K562 (cell line): Measurements from ENCODE around the gene ARMH1. TPM values are rescaled to one million over a fixed set of nuclear protein-coding genes. Genes with fewer than 3 reads are reported as not detected.
A peak's percentile ranks its signal among the peaks of the same experiment; 100 is the strongest.

Experiments used
- ATAC-seq: fragments of 200-7000 bp; cut with Tn5 transposase; 3 replicates; pipeline ENCODE4 v1.9.1; 2020; ENCODE audit warnings: moderate library complexity
- BruUV-seq: library from RNA; stranded (reverse); fragments of 400-500 nt; replicated peaks from 2 replicates; lab custom pipeline; 2021; lab: Mats Ljungman, UMichigan
- CTCF ChIA-PET: fragments of 300-600 bp; formaldehyde crosslinking; extraction: SDS; loops from one replicate; lab custom pipeline; 2021; ENCODE audit warnings: low intra/inter-chr PET ratio; lab: Yijun Ruan, JAX
- POLR2A ChIA-PET: fragments of 300-600, 350-650 bp; sonication (Branson Sonifier 250); formaldehyde crosslinking; extraction: SDS; loops from one replicate; lab custom pipeline; 2021; ENCODE audit warnings: antibody characterized with exemption, inconsistent platforms; lab: Yijun Ruan, JAX
- DNase-seq, 4 experiments: peaks; one replicate each; pipeline versions ENCODE4 v3.0.0 to v3.0.0-alpha.2; 2011 to 2018; ENCODE audit warnings: low spot score in 3 of 4, mixed read lengths in 3 of 4; ENCODE audit errors: extremely low read depth in 1 of 4
- FAIRE-seq: peaks from 2 replicates; lab custom pipeline; 2011; peaks lifted over from hg19 to GRCh38; lab: Jason Lieb, UNC
- H2AFZ ChIP-seq: 2 replicates; pipeline ENCODE4 v1.6.0; 2011; ENCODE audit warnings: low read depth, low read length, control low read depth, inconsistent platforms
- H3K27ac ChIP-seq: fragments of 200-600 bp; 3 replicates; pipeline ENCODE4 v1.8.0; 2011; ENCODE audit warnings: low read depth, mild to moderate bottlenecking, control low read depth, inconsistent platforms, low read length, moderate library complexity, mixed read lengths; ENCODE audit errors: extremely low read depth
- H3K27me3 ChIP-seq, 2 experiments: fragments of 300-600 bp in 1 of 2; 2 replicates in 1 of 2; 3 replicates in 1 of 2; pipeline versions ENCODE4 v1.6.0 to v1.8.0; 2011; ENCODE audit warnings: inconsistent platforms in 2 of 2, low read length in 2 of 2, mild to moderate bottlenecking in 1 of 2, mixed read lengths in 1 of 2, moderate library complexity in 1 of 2; ENCODE audit not compliant: control insufficient read depth in 2 of 2, insufficient read depth in 2 of 2
- H3K36me3 ChIP-seq: fragments of 300-600 bp; 3 replicates; pipeline ENCODE4 v1.8.0; 2011; ENCODE audit warnings: mild to moderate bottlenecking, low read length, inconsistent platforms; ENCODE audit not compliant: control insufficient read depth, insufficient read depth
- H3K4me1 ChIP-seq, 2 experiments: fragments of 200-600 bp in 1 of 2; replicated peaks in 1 of 2; 2 replicates in 1 of 2; 3 replicates in 1 of 2; pipeline versions ENCODE4 v1.5.1 to v1.8.0; 2011; ENCODE audit warnings: inconsistent platforms in 2 of 2, low read length in 2 of 2, mild to moderate bottlenecking in 1 of 2, mixed read lengths in 1 of 2, moderate library complexity in 1 of 2; ENCODE audit not compliant: control insufficient read depth in 2 of 2, insufficient read depth in 2 of 2
- H3K4me2 ChIP-seq: 2 replicates; pipeline ENCODE4 v1.6.1; 2011; ENCODE audit warnings: low read length, control low read depth, inconsistent platforms, mixed read lengths; ENCODE audit not compliant: insufficient read depth
- H3K4me3 ChIP-seq: fragments of 200-600 bp; sonication (generic), shearing (Covaris generic); 2 replicates; pipeline ENCODE4 v1.5.1; 2016; ENCODE audit warnings: control low read depth, inconsistent platforms
- H3K79me2 ChIP-seq: fragments of 200-600 bp; 3 replicates; pipeline ENCODE4 v1.8.0; 2011; ENCODE audit warnings: low read length, inconsistent platforms; ENCODE audit not compliant: control insufficient read depth, insufficient read depth
- H3K9ac ChIP-seq, 2 experiments: 2 replicates each; pipeline versions ENCODE4 v1.6.0 to v1.6.1; 2011; ENCODE audit warnings: low read depth in 2 of 2, low read length in 2 of 2, control low read depth in 1 of 2, inconsistent platforms in 1 of 2, mild to moderate bottlenecking in 1 of 2, mixed read lengths in 1 of 2; ENCODE audit not compliant: insufficient read depth in 1 of 2
- H3K9me1 ChIP-seq: one replicate; pipeline ENCODE4 v1.6.0; 2011; ENCODE audit warnings: inconsistent platforms, mild to moderate bottlenecking, low read length, moderate library complexity; ENCODE audit not compliant: control insufficient read depth, insufficient read depth
- H3K9me3 ChIP-seq: replicated peaks from 2 replicates; pipeline ENCODE4 v1.5.1; 2011; ENCODE audit warnings: low read depth, low read length, inconsistent platforms; ENCODE audit not compliant: control insufficient read depth, insufficient read depth
- H4K20me1 ChIP-seq: replicated peaks from 2 replicates; pipeline ENCODE4 v1.6.1; 2011; ENCODE audit warnings: low read length, inconsistent platforms, mixed read lengths; ENCODE audit not compliant: control insufficient read depth, insufficient read depth
- WGBS: fragments of 100-300 bp; shearing (Covaris generic); methylation state at CpG from one replicate; pipeline ENCODE4 v1.1.6; 2016; ENCODE audit warnings: low coverage, mixed read lengths; ENCODE audit not compliant: insufficient coverage; ENCODE audit errors: missing lambda C conversion rate; 5-methylcytosine and 5-hydroxymethylcytosine counted together
- in situ Hi-C: fragments of 300-500 bp; cut with MboI; formaldehyde crosslinking; loops from 4 replicates; pipeline ENCODE4 v1.15.0; 2018; ENCODE audit warnings: inconsistent platforms, mixed read lengths
- intact Hi-C: fragments of 100-400 bp; cut with micrococcal nuclease; formaldehyde crosslinking; loops from 2 replicates; pipeline ENCODE4 v1.14.2; 2022
- polyA plus RNA-seq, 8 experiments: library from polyadenylated mRNA; depleted of rRNA in 4 of 8; stranded (reverse) in 5 of 8; unstranded in 3 of 8; fragments of >200 nt; fragmentation: Nextera tagmentation in 2 of 8; fragmentation: Illumina TruSeq in 1 of 8; extraction: Ambion mirVana in 2 of 8; extraction: Trizol in 1 of 8; gene quantifications; 2 replicates each; pipeline versions ENCODE4 v1.2.1 to v1.2.3, GENCODE V29; 2011 to 2014; ENCODE audit warnings: inconsistent platforms in 1 of 8, missing spikeins in 1 of 8
- total RNA-seq, 7 experiments: library from RNA; depleted of rRNA in 6 of 7; stranded (reverse); fragments of >200 nt in 6 of 7; fragmentation: Illumina TruSeq in 2 of 7; extraction: Trizol in 2 of 7; gene quantifications; 2 replicates each; pipeline versions ENCODE4 v1.2.1 to v1.2.3, GENCODE V29; 2011 to 2021; ENCODE audit warnings: low replicate concordance in 1 of 7
- TF ChIP-seq, protein P1 (sequence below), 2 experiments: fragments of 450-650 bp in 1 of 2; sonication (generic) in 1 of 2; formaldehyde crosslinking in 1 of 2; IDR thresholded peaks in 1 of 2; conservative IDR thresholded peaks in 1 of 2; 2 replicates each; pipeline versions ENCODE4 v1.6.1 to v1.8.1; 2016 to 2023; ENCODE audit warnings: mild to moderate bottlenecking in 2 of 2, moderate library complexity in 2 of 2, inconsistent platforms in 1 of 2, missing genetic modification reagents in 1 of 2
- TF ChIP-seq, protein P2 (sequence below): sonication (generic); formaldehyde crosslinking; IDR thresholded peaks from 2 replicates; pipeline ENCODE4 v1.8.1; 2022; ENCODE audit warnings: missing genetic modification reagents

The ARMH1 gene
- total and polyA plus RNA-seq, 9 of the 15 experiments (the other 6 are each of a cell fraction or from before 2014, with no cell fraction given) = 0.41 TPM; not detected in 8

DNA sequence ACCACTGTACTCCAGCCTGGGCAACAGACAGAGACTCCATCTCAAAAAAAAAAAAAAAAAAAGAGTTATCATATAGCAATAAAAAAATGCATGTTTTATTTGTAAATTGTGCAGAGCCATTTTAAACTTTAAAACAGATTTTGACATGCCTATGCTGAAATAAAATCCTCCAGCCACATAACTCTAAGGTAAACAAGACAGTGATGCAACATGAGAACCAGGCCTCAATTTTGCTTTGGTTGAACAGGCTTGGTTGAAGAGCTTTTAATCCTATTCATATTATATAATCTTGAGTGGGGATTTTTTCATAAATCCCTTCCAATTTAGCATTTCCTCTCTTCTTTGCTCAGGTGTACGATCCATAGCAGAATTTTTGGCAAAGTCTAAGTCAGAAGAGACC is 26.1 kb downstream of the ARMH1 start:
- no TSS peak for BruUV-seq
- no peak for DNase-seq
- intact Hi-C loops (no loop called here), in situ Hi-C loops (no loop called here)
- no peaks in the 10 kb centered on the region for H3K9me3 ChIP-seq
- no peaks in the 10 kb centered on the region for H3K36me3 ChIP-seq
- no peak overlapping the region for H3K9ac ChIP-seq
- 21% methylated on average over 1 of the region's 1 CpG for WGBS
- no peak for ATAC-seq
- no peak overlapping the region for H3K27ac ChIP-seq
- H3K4me3 ChIP-seq = no peak overlapping the region
- no peaks in the 10 kb centered on the region for H3K79me2 ChIP-seq
- no peaks in the 10 kb centered on the region for H3K9me1 ChIP-seq
- H2AFZ ChIP-seq = no peak overlapping the region
- ChIA-PET CTCF (interaction anchor here (0.8 kb wide), 1 partner anchor 131 kb away, joined by 6 read pairs; no protein-coding TSS in a partner anchor), POLR2A (interaction anchor here (0.7 to 1.4 kb wide), 2 partner anchors 21 to 119 kb away, joined by 3 to 5 read pairs; no protein-coding TSS in a partner anchor)
- no peak overlapping the region for H3K4me2 ChIP-seq
- FAIRE-seq = no peak
- TF ChIP-seq, protein P1, sequence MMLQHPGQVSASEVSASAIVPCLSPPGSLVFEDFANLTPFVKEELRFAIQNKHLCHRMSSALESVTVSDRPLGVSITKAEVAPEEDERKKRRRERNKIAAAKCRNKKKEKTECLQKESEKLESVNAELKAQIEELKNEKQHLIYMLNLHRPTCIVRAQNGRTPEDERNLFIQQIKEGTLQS (IDR thresholded peaks at IDR 0.05) = 0 out of 2 replicates have a peak, but pooled peaks have one; percentile 32
- TF ChIP-seq, protein P1 (CRISPR knock-in tag; conservative IDR thresholded peaks at IDR 0.05) = no peak
- TF ChIP-seq, protein P2, sequence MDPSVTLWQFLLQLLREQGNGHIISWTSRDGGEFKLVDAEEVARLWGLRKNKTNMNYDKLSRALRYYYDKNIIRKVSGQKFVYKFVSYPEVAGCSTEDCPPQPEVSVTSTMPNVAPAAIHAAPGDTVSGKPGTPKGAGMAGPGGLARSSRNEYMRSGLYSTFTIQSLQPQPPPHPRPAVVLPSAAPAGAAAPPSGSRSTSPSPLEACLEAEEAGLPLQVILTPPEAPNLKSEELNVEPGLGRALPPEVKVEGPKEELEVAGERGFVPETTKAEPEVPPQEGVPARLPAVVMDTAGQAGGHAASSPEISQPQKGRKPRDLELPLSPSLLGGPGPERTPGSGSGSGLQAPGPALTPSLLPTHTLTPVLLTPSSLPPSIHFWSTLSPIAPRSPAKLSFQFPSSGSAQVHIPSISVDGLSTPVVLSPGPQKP (CRISPR knock-in tag) = no peak
- no peaks in the 10 kb centered on the region for H3K4me1 ChIP-seq
- H4K20me1 ChIP-seq = no peaks in the 10 kb centered on the region
- peaks cover 25 to 36% of the 10 kb centered on the region in 2 experiments for H3K27me3 ChIP-seq
